Measurements from ENCODE around the gene MX2. TPM values are rescaled to one million over a fixed set of nuclear protein-coding genes. Genes with fewer than 3 reads are reported as not detected.

MX2 gene
- total and polyA plus RNA-seq, 9 of the 15 experiments (the other 6 are each of a cell fraction or from before 2014, with no cell fraction given): 0.10 to 0.95 (median 0.47) TPM; not detected in 1

GRCh38 chr21:41349126-41349525 lies 12.7 kb upstream of the MX2 start (continued):
- TF ChIP-seq ZBTB40 (IDR thresholded peaks at IDR 0.05) (no peak), ZBTB40 (CRISPR knock-in tag; IDR thresholded peaks at IDR 0.05) (no peak), SNAPC5 (CRISPR knock-in tag; IDR thresholded peaks at IDR 0.05) (no peak), ELK3 (CRISPR knock-in tag; IDR thresholded peaks at IDR 0.05) (no peak)

All from K562 (cell line).